Measurements from ENCODE around the gene PKD1L1. TPM values are rescaled to one million over a fixed set of nuclear protein-coding genes. Genes with fewer than 3 reads are reported as not detected.

The PKD1L1 gene
- total RNA-seq, 4 donors from 2014 or later, result 0.12 to 1.3 (median 0.45) TPM

DNA sequence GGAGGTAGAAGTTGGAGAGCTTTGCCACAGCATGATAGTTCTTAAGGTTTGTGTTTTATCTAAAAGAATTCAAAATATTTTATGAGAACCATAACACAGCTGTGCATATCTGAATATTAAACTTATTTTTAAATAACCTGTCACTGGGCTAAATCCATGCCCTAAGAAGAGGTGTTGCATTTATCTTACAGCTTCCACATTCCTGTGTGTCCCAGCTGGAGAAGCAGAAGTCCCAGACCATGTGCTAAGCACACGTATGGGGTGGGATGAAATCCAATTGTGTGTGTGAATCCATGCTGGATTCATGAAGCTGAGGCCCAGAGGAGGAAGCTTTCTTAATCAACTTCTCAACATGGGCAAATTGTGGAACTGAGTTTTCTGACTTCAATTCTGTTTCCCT is 121.5 kb downstream of the PKD1L1 start:
- Histone ChIP-seq H3K4me3 (no peak overlapping the region), H3K27ac (no peak overlapping the region), H3K4me1 (peaks cover 0 to 11% (median 0%) of the 10 kb centered on the region in 3 donors), H3K9me3 (no peaks in the 10 kb centered on the region), H3K27me3 (no peaks in the 10 kb centered on the region), H3K36me3 (no peaks in the 10 kb centered on the region)
- no peak for ATAC-seq
- 50 to 55% methylated on average over 1 of the region's 1 CpG for WGBS, 2 donors (ENCODE audit: low coverage in 1 of 2)
- no peak for TF ChIP-seq EP300 (IDR thresholded peaks at IDR 0.05)
- TF ChIP-seq POLR2A (IDR thresholded peaks at IDR 0.05), result no peak
- TF ChIP-seq, protein P1, sequence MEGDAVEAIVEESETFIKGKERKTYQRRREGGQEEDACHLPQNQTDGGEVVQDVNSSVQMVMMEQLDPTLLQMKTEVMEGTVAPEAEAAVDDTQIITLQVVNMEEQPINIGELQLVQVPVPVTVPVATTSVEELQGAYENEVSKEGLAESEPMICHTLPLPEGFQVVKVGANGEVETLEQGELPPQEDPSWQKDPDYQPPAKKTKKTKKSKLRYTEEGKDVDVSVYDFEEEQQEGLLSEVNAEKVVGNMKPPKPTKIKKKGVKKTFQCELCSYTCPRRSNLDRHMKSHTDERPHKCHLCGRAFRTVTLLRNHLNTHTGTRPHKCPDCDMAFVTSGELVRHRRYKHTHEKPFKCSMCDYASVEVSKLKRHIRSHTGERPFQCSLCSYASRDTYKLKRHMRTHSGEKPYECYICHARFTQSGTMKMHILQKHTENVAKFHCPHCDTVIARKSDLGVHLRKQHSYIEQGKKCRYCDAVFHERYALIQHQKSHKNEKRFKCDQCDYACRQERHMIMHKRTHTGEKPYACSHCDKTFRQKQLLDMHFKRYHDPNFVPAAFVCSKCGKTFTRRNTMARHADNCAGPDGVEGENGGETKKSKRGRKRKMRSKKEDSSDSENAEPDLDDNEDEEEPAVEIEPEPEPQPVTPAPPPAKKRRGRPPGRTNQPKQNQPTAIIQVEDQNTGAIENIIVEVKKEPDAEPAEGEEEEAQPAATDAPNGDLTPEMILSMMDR (IDR thresholded peaks at IDR 0.05), result no peak
- TF ChIP-seq POLR2AphosphoS5 (IDR thresholded peaks at IDR 0.05), result no peak

DNA sequence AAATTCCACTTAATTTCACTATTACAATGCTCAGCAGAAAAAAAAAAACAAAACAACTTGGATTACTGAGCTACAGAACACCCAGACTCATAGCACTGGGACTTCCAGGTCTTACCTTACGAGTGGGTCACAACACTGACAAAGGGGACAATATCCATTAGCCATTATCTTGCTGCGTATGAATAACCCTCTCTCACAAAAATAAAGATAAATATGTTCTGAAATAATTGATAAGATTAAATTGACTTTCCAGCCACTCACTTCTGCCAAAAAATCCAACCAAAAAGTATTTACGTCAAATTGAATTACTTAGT is 128.7 kb downstream of the PKD1L1 start:
- H3K36me3 ChIP-seq, result no peaks in the 10 kb centered on the region
- H3K4me3 ChIP-seq, result no peak overlapping the region
- no peaks in the 10 kb centered on the region for H3K9me3 ChIP-seq
- TF ChIP-seq, protein P1 (IDR thresholded peaks at IDR 0.05), result no peak
- TF ChIP-seq EP300 (IDR thresholded peaks at IDR 0.05) (no peak), POLR2AphosphoS5 (IDR thresholded peaks at IDR 0.05) (no peak)
- no peak overlapping the region for H3K27ac ChIP-seq
- peaks cover 0 to 5% (median 0%) of the 10 kb centered on the region in 3 donors for H3K4me1 ChIP-seq
- no peaks in the 10 kb centered on the region for H3K27me3 ChIP-seq
- WGBS, 2 donors (ENCODE audit: low coverage in 1 of 2), result 81 to 94% methylated on average over 3 of the region's 3 CpGs
- ATAC-seq, result no peak

DNA sequence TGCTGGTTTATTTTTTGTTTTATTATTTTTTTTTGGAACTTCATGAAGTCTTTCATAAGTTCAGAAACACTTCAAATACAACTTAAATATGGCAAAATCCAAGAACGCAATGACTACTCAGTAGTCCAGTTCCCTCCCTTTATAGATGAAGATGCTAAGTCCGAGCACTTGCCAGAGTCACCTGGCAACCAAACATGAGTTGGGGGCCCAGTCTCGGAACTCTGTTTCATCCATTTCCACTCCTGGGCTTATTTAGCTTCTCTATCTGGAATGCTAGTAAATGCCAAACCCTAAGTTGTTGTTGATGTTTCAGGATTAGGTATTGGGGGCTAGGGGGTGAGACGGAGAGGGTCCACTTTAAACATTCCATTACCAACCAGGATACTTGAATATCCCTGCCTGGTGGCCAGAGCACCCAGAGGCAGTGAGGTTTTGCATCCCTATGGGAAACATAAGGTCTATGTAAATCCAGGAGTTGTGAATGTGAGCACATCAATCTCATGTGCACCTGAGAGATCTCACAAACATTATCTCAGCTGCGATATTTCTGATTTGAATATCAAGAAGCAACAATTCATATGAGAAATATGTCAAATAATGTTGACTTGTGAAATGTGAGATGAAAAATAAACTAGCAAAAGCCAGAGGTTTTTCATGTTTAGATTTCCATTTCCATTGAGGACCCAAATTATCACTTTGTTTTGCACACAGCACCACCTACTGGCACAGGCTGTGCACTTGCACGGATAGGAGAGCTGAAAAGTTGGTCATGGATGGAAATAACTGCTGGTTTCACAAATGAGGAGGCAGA is 129.3 kb downstream of the PKD1L1 start:
- Histone ChIP-seq H3K4me1 (peaks cover 0 to 5% (median 0%) of the 10 kb centered on the region in 3 donors), H3K27ac (no peak overlapping the region), H3K27me3 (no peaks in the 10 kb centered on the region), H3K36me3 (no peaks in the 10 kb centered on the region), H3K9me3 (no peaks in the 10 kb centered on the region), H3K4me3 (no peak overlapping the region)
- ATAC-seq, result no peak
- WGBS, 2 donors (ENCODE audit: low coverage in 1 of 2), result 45 to 47% methylated on average over 4 to 6 of the region's 6 CpGs
- no peak for TF ChIP-seq EP300 (IDR thresholded peaks at IDR 0.05)
- TF ChIP-seq, protein P1 (IDR thresholded peaks at IDR 0.05), result peak; percentile 90 to 96 (median 93)

DNA sequence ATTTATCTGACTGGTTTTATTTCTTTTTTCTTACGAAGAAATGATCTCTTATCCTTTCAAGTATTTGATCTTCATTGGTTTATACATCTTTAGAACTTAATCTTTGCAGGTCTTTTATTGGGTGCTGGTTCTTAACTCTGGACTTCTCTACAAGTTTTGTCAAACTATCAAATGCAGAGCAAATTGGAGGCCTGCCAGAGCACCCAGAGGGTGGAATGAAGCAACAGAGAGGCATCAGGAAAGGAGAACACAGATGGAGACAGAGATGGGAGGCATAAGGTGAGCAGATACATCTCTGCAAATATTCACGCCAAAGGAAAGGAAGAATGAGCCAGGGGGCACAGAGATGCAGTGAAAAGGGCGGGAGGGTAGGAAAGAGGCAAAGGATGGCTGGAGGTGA is 130.3 kb downstream of the PKD1L1 start:
- Histone ChIP-seq H3K36me3 (no peaks in the 10 kb centered on the region), H3K27me3 (no peaks in the 10 kb centered on the region), H3K4me1 (peaks cover 0 to 5% (median 0%) of the 10 kb centered on the region in 3 donors), H3K4me3 (no peak overlapping the region), H3K9me3 (no peaks in the 10 kb centered on the region), H3K27ac (no peak overlapping the region)
- TF ChIP-seq, protein P1 (IDR thresholded peaks at IDR 0.05), result no peak
- TF ChIP-seq EP300 (IDR thresholded peaks at IDR 0.05) (no peak), POLR2A (IDR thresholded peaks at IDR 0.05) (no peak), POLR2AphosphoS5 (IDR thresholded peaks at IDR 0.05) (no peak)
- 77 to 82% methylated on average over 3 of the region's 3 CpGs for WGBS, 2 donors (ENCODE audit: low coverage in 1 of 2)
- no peak for ATAC-seq

DNA sequence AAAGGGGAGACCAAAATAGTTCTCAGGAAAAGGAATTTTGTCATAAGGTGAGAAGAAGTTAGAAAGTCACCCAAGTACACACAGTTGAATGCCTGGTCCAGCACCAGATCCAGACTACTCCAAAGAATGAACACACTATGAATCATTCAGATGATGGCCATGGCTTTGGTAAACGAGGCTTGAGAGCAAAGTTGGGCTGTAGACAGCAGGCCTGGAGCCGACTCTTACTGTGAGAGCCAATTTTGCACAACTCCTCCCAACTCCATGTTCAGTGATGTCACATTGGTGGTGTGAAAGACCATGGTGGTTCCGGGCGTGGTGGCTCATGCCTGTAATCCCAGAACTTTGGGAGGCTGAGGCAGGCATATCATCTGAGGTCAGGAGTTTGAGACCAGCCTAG is 131.6 kb downstream of the PKD1L1 start:
- ATAC-seq, result peak; percentile 63
- TF ChIP-seq POLR2AphosphoS5 (IDR thresholded peaks at IDR 0.05) (no peak), POLR2A (IDR thresholded peaks at IDR 0.05) (no peak), EP300 (IDR thresholded peaks at IDR 0.05) (no peak)
- TF ChIP-seq, protein P1 (IDR thresholded peaks at IDR 0.05), result no peak
- Histone ChIP-seq H3K27me3 (no peaks in the 10 kb centered on the region), H3K9me3 (no peaks in the 10 kb centered on the region), H3K27ac (no peak overlapping the region), H3K4me3 (no peak overlapping the region), H3K36me3 (no peaks in the 10 kb centered on the region), H3K4me1 (peaks cover 0 to 5% (median 0%) of the 10 kb centered on the region in 3 donors)
- WGBS, 2 donors (ENCODE audit: low coverage in 1 of 2), result 53 to 62% methylated on average over 4 of the region's 4 CpGs

All from gastroesophageal sphincter (tissue), 4 donors.